WERI-Rb-1 (cell line): ENCODE data around the gene OR10H3.

ENCODE experiments used
- DNase-seq: peaks from one replicate; pipeline ENCODE4 v3.0.0-alpha.2; 2020
- H3K27ac ChIP-seq: fragments of 250-450 bp; sonication (Bioruptor Pico); 2 replicates; pipeline ENCODE4 v1.5.1; 2020; ENCODE audit warnings: mild to moderate bottlenecking, moderate library complexity
- H3K27me3 ChIP-seq: fragments of 250-450 bp; sonication (Bioruptor Pico); 2 replicates; pipeline ENCODE4 v1.5.1; 2021; ENCODE audit warnings: mild to moderate bottlenecking, low read depth, moderate library complexity; ENCODE audit not compliant: insufficient read depth, severe bottlenecking
- H3K36me3 ChIP-seq: fragments of 250-450 bp; sonication (Bioruptor Pico); 2 replicates; pipeline ENCODE4 v1.5.1; 2020; ENCODE audit warnings: mild to moderate bottlenecking, moderate library complexity
- H3K4me3 ChIP-seq: 2 replicates; pipeline ENCODE4 v1.5.1; 2011; ENCODE audit warnings: low read depth, mild to moderate bottlenecking, control low read depth, low read length
- H3K9me3 ChIP-seq: fragments of 250-450 bp; sonication (Bioruptor Pico); 2 replicates; pipeline ENCODE4 v1.5.1; 2021; ENCODE audit warnings: mild to moderate bottlenecking, moderate library complexity; ENCODE audit not compliant: severe bottlenecking
- CTCF ChIP-seq: IDR thresholded peaks from 2 replicates; pipeline ENCODE4 v1.5.1; 2011; ENCODE audit warnings: low read depth, mild to moderate bottlenecking, control low read depth, inconsistent platforms, low read length

The OR10H3 gene

GRCh38 chr19:15788594-15789270 lies 50.9 kb downstream of the OR10H3 start:
- Histone ChIP-seq H3K27me3 (peaks cover 66% of the 10 kb centered on the region), H3K36me3 (no peaks in the 10 kb centered on the region), H3K9me3 (no peaks in the 10 kb centered on the region), H3K4me3 (no peak overlapping the region), H3K27ac (no peak overlapping the region)
- TF ChIP-seq CTCF, result no peak
- DNase-seq, result no peak

GRCh38 chr19:15790096-15790495 lies 52.3 kb downstream of the OR10H3 start:
- no peak overlapping the region for H3K27ac ChIP-seq
- no peak for DNase-seq
- peaks cover 67% of the 10 kb centered on the region for H3K27me3 ChIP-seq
- TF ChIP-seq CTCF, result no peak
- no peaks in the 10 kb centered on the region for H3K9me3 ChIP-seq
- no peak overlapping the region for H3K4me3 ChIP-seq
- no peaks in the 10 kb centered on the region for H3K36me3 ChIP-seq
